BJ (cell line): ENCODE results near the gene TNNC1. TPM values are rescaled to one million over a fixed set of nuclear protein-coding genes. Genes with fewer than 3 reads are reported as not detected.

Experiments
- CTCF ChIA-PET: fragments of 350-600 bp; formaldehyde crosslinking; extraction: SDS; loops from one replicate; lab custom pipeline; 2021; ENCODE audit warnings: antibody characterized with exemption, inconsistent platforms; lab: Yijun Ruan, JAX
- POLR2A ChIA-PET: fragments of 300-600 bp; sonication (Branson Sonifier 250); formaldehyde crosslinking; extraction: SDS; loops from one replicate; lab custom pipeline; 2021; ENCODE audit warnings: antibody characterized with exemption; lab: Charles Lee
- DNase-seq: peaks from one replicate; pipeline ENCODE4 v3.0.0-alpha.2; 2011; ENCODE audit warnings: low read depth
- H3K27me3 ChIP-seq: 2 replicates; pipeline ENCODE4 v1.6.0; 2011; ENCODE audit warnings: low read length; ENCODE audit not compliant: control insufficient read depth, insufficient read depth
- H3K36me3 ChIP-seq: 2 replicates; pipeline ENCODE4 v1.5.1; 2011; ENCODE audit warnings: low read length; ENCODE audit not compliant: control insufficient read depth, insufficient read depth
- H3K4me3 ChIP-seq: 2 replicates; pipeline ENCODE4 v1.5.1; 2011; ENCODE audit warnings: low read depth, mild to moderate bottlenecking, control low read depth, low read length
- CTCF ChIP-seq: IDR thresholded peaks from 2 replicates; pipeline ENCODE4 v1.5.1; 2011; ENCODE audit warnings: low read depth, mild to moderate bottlenecking, control low read depth, inconsistent platforms, low read length, moderate library complexity; ENCODE audit not compliant: insufficient read depth
- polyA plus RNA-seq: library from polyadenylated mRNA; depleted of rRNA; stranded (reverse); fragments of >200 nt; gene quantifications from 2 replicates; pipeline ENCODE4 v1.2.3, GENCODE V29; 2011; rRNA removed

TNNC1 gene
- polyA plus RNA-seq, 1 experiment: 1.7 TPM

DNA sequence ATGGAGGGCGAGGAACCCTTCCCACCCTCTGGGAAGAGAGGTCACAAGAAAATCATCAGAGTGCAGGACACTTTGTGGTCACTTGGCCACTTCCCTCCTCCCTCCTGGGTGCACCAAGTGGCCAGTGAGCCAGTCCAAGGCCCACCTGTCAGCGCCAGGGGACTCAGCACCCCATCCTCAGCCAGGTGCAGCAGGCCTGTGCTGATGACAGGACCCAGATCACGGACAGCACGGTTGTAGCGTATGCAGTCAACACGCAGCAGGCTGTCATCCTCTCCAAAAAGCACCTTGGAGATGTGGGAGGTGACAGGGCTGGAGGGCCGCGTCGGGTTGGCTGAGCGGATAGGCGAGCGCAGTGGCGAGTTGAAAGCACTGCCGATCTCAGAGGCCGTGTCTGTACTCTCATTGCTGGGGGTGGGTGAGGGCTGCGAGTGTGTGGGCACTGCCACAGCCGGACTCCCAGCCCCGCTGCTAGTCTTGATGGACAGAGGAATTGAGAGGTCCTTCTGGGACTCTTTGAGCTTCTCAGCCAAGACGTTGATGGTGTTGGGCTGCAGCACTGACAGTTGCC lies 50.5 kb downstream of the TNNC1 start:
- ChIA-PET POLR2A (no interaction called here), CTCF (no interaction called here)
- H3K27me3 ChIP-seq: no peaks in the 10 kb centered on the region
- no peak for DNase-seq
- peaks cover 56% of the 10 kb centered on the region for H3K36me3 ChIP-seq
- no peak for TF ChIP-seq CTCF
- H3K4me3 ChIP-seq: no peak overlapping the region

DNA sequence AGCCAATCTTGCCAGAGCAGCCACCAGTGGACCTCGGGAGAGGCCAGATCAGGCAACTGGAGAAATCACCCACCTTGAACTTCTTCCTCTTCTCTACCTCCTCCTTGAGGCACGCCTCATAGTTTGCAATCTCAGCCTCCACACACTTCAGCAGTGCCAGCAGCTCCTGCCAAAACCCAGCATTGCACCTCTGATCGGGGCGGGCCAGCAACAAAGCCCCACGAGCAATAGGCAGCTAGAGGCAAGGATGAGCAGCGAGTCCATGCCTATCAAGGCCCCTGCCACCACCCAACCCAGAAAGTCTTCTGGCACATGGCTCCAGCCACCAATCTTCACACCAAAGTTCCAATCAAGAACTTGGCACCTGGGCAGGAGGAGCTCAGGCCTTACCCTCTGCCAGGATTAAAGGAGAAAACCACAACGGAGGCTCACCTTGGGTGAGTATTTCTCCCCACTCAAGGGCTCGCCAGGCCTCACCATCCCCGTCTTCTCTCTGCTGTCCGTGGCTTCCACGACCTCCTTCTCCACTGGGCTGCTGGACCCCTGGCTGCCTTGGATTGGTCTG lies 51.1 kb downstream of the TNNC1 start:
- Histone ChIP-seq H3K4me3 (no peak overlapping the region), H3K36me3 (peaks cover 56% of the 10 kb centered on the region), H3K27me3 (no peaks in the 10 kb centered on the region)
- POLR2A ChIA-PET: no interaction called here
- no peak for DNase-seq
- TF ChIP-seq CTCF: no peak
- CTCF ChIA-PET: no interaction called here

GRCh38 chr3:52402101-52402521 lies 51.7 kb downstream of the TNNC1 start:
- no peaks in the 10 kb centered on the region for H3K27me3 ChIP-seq
- no peak overlapping the region for H3K4me3 ChIP-seq
- H3K36me3 ChIP-seq: peaks cover 51% of the 10 kb centered on the region
- no peak for TF ChIP-seq CTCF
- POLR2A ChIA-PET: no interaction called here
- no peak for DNase-seq
- CTCF ChIA-PET: interaction anchor here (1.1 to 1.5 kb wide), 2 partner anchors 12 to 55 kb away, joined by 3 read pairs; no protein-coding TSS in a partner anchor

- CTCF ChIA-PET: interaction anchor here (1.1 to 1.5 kb wide), 2 partner anchors 12 to 55 kb away, joined by 3 read pairs; no protein-coding TSS in a partner anchor
- DNase-seq: no peak
- peaks cover 45% of the 10 kb centered on the region for H3K36me3 ChIP-seq
These were observed 52.3 kb downstream of the TNNC1 start for GRCh38 chr3:52401551-52401950.

More at GRCh38 chr3:52401551-52401950, 52.3 kb downstream of the TNNC1 start:
- H3K27me3 ChIP-seq: no peaks in the 10 kb centered on the region
- no peak overlapping the region for H3K4me3 ChIP-seq
- no peak for TF ChIP-seq CTCF
- POLR2A ChIA-PET: no interaction called here

Other genes starting within 250 kb of the TNNC1 start
- 0.07 TPM in 1 of 2 replicates, not detected in the other for gene TLR9, start 228.4 kb downstream of the TNNC1 start, polyA plus RNA-seq
- gene TWF2, start 214.9 kb downstream of the TNNC1 start, polyA plus RNA-seq: 109 and 205 TPM in 2 replicates
- 38.5 and 52.2 TPM in 2 replicates for gene PPM1M, start 208.3 kb downstream of the TNNC1 start, polyA plus RNA-seq
- 42.3 and 62.8 TPM in 2 replicates for gene WDR82, start 175.4 kb downstream of the TNNC1 start, polyA plus RNA-seq
- 4.6 and 7.8 TPM in 2 replicates for gene GLYCTK, start 166.2 kb downstream of the TNNC1 start, polyA plus RNA-seq
- gene DNAH1, start 137.7 kb downstream of the TNNC1 start, polyA plus RNA-seq: 2.7 and 4.8 TPM in 2 replicates
- 35.9 and 62.0 TPM in 2 replicates for gene BAP1, start 44.0 kb downstream of the TNNC1 start, polyA plus RNA-seq
- gene PHF7, start 43.4 kb downstream of the TNNC1 start, polyA plus RNA-seq: 4.3 and 4.9 TPM in 2 replicates
- gene SEMA3G, start 8.9 kb downstream of the TNNC1 start, polyA plus RNA-seq: not detected in 2 replicates
- gene NISCH, start 1.6 kb upstream of the TNNC1 start, polyA plus RNA-seq: 66.4 and 95.3 TPM in 2 replicates
- 0.01 and 0.05 TPM in 2 replicates for gene STAB1, start 41.3 kb upstream of the TNNC1 start, polyA plus RNA-seq
- 132 and 186 TPM in 2 replicates for gene NT5DC2, start 79.8 kb upstream of the TNNC1 start, polyA plus RNA-seq
- gene UQCC5, start 82.6 kb upstream of the TNNC1 start, polyA plus RNA-seq: 11.9 and 12.3 TPM in 2 replicates
- gene PBRM1, start 231.9 kb upstream of the TNNC1 start, polyA plus RNA-seq: 16.5 and 23.8 TPM in 2 replicates
- gene GNL3, start 232.0 kb upstream of the TNNC1 start, polyA plus RNA-seq: 30.6 and 52.7 TPM in 2 replicates